Measurements from ENCODE around the gene BRD7. TPM values are rescaled to one million over a fixed set of nuclear protein-coding genes. Genes with fewer than 3 reads are reported as not detected.

The BRD7 gene
- total and polyA plus RNA-seq, 12 donors = 31.4 to 50.9 (median 42.7) TPM

DNA sequence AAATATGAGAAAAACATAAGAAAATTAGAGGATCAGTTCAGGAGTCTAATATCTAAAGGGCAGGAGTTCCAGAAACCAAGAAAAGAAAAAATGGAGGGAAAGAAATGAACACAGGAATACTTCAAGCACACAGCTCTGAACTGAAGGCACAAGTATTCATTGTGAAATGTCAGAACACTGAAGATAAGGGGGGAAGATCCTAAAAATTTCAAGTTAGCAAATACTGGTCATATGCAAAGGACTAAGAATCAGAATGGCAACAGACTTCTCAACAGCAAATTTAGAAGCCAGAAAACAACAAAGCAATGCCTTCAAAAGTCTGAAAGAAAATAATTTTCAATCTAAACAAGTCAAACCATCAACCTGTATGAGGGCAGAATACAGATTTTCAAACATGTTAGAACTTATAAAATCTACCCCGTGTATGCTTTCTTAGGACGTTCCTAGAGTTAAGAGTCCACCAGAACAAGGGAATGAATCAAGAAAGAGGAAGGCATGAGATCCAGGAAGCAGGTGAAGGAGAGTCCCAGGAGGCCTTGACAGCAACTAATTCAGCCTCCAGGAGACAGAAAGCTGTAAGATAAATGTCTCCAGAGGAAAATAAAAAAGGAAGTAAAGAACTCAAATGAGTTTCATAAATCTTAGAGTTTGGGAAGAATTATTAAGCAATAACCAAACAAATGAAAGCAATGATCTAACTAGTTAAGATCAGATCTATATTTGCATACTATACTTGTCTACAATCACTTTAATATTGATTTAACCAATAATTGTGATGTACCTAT lies 2.8 kb downstream of the BRD7 start:
- peaks cover 0 to 62% (median 18%) of the 10 kb centered on the region in 9 donors for H3K36me3 ChIP-seq
- H3K27ac ChIP-seq = peak overlapping the region in 1 of 10 donors; percentile 9
- no peaks in the 10 kb centered on the region for H3K9me3 ChIP-seq
- H3K27me3 ChIP-seq = no peaks in the 10 kb centered on the region
- H3K4me3 ChIP-seq = no peak overlapping the region
- peaks cover 15 to 52% (median 41%) of the 10 kb centered on the region in 9 donors for H3K4me1 ChIP-seq
- ATAC-seq (no peak), DNase-seq (no peak)
- intact Hi-C loops (cut with DNase I) = loop anchor here in 4 of 10 donors (5.0 to 10.0 kb wide), 5 partner anchors 154 to 439 kb away; partner anchors contain the start of gene CNEP1R1 (in 2 of the 4)
- 52 to 61% methylated on average over 2 of the region's 2 CpGs for WGBS, 2 donors
- TF ChIP-seq, protein P1, sequence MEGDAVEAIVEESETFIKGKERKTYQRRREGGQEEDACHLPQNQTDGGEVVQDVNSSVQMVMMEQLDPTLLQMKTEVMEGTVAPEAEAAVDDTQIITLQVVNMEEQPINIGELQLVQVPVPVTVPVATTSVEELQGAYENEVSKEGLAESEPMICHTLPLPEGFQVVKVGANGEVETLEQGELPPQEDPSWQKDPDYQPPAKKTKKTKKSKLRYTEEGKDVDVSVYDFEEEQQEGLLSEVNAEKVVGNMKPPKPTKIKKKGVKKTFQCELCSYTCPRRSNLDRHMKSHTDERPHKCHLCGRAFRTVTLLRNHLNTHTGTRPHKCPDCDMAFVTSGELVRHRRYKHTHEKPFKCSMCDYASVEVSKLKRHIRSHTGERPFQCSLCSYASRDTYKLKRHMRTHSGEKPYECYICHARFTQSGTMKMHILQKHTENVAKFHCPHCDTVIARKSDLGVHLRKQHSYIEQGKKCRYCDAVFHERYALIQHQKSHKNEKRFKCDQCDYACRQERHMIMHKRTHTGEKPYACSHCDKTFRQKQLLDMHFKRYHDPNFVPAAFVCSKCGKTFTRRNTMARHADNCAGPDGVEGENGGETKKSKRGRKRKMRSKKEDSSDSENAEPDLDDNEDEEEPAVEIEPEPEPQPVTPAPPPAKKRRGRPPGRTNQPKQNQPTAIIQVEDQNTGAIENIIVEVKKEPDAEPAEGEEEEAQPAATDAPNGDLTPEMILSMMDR (IDR thresholded peaks at IDR 0.05) = no peak

DNA sequence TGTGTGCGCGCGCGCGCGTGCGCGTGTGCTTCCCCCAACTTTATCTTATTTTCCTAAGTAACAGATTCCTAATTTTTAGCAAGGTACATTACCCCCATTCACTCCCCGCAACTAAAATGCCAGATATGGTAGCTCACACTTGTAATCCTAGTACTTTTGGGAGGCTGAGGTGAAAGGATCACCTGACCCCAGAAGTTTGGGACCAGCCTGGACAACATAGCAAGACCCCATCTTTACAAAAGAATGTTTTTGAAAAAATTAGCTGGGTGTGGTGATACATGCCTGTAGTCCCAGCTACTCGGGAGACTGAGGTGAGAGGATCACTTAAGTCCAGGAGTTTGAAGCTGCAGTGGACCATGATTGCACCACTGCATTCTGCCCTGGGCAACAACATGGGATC lies 5.1 kb downstream of the BRD7 start:
- H3K27ac ChIP-seq = no peak overlapping the region
- peaks cover 11 to 61% (median 49%) of the 10 kb centered on the region in 9 donors for H3K4me1 ChIP-seq
- no peak overlapping the region for H3K4me3 ChIP-seq
- H3K27me3 ChIP-seq = no peaks in the 10 kb centered on the region
- TF ChIP-seq, protein P1 (IDR thresholded peaks at IDR 0.05) = no peak
- intact Hi-C loops (cut with DNase I) = loop anchor here in 2 of 10 donors (10.0 kb wide), 2 partner anchors 339 to 441 kb away; partner anchors contain the start of gene CNEP1R1 (in 1 of the 2)
- no peaks in the 10 kb centered on the region for H3K9me3 ChIP-seq
- ATAC-seq (no peak), DNase-seq (no peak)
- H3K36me3 ChIP-seq = peaks cover 0 to 83% (median 18%) of the 10 kb centered on the region in 9 donors
- 82 to 91% methylated on average over 10 of the region's 10 CpGs for WGBS, 2 donors

DNA sequence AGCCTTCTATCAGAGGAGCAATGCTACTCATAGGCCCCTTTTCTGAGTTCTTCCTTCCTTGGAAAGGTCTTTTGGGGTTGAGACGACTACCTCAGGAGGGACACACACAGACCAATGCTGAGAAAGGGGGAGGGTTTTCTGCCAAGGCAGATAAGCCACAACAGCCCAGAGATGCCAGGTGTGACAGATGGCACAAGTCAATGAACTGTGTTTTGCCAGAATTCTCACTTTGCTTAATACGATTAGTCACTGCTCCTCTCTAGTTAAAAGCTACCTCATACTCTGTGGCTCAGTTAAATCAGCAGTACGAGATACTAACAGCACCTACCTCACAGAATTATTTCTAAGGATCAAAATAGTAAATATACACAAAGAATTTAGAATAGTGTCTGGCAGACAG lies 8.0 kb downstream of the BRD7 start:
- intact Hi-C loops (cut with DNase I) = loop anchor here in 2 of 10 donors (10.0 kb wide), 2 partner anchors 336 to 444 kb away; partner anchors contain the start of gene CNEP1R1 (in 1 of the 2)
- Histone ChIP-seq H3K27me3 (no peaks in the 10 kb centered on the region), H3K36me3 (peaks cover 0 to 88% (median 18%) of the 10 kb centered on the region in 9 donors), H3K27ac (peak overlapping the region in 2 of 10 donors; percentile 12 to 23), H3K4me3 (no peak overlapping the region), H3K4me1 (peaks cover 5 to 38% (median 27%) of the 10 kb centered on the region in 9 donors), H3K9me3 (no peaks in the 10 kb centered on the region)
- WGBS, 2 donors = 44 to 50% methylated on average over 3 of the region's 3 CpGs
- TF ChIP-seq, protein P1 (IDR thresholded peaks at IDR 0.05) = no peak
- DNase-seq = no peak
- peak in 1 of 8 donors; percentile 57 for ATAC-seq

DNA sequence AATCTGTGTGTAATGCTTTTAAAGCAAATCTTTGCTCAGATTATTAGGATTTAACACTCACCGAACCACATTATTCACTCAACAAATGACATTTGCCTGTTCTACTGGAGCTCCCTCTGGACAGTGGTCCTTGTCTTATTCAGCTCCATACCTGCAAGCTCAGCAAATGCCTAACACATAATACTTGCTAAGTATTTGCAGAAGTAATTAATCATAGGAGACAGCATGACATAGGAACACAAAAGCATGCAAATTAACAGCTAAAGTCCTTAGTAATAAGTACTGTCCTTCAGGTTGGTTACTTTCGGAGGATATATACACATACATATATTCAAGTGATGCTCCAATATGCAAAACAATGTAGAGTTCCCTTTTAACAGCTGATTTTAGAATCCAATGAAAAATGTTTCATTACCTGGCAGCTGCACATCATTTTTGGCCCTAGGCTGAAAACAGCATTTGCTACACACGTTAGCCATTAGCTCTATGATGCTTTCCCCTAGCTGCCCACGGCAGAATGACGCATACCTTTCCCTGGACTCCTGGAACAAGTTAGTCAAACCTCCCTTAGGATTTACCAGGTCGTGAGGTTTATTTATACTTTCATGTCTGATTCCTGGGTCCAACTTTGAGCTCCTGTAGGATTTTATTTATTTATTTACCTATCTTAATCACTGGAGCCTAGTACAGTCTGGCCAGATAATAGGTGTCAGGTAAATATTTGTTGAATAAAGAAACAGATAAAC lies 8.6 kb downstream of the BRD7 start:
- Histone ChIP-seq H3K4me3 (no peak overlapping the region), H3K27ac (peak overlapping the region in 1 of 10 donors; percentile 23), H3K9me3 (peaks cover 0 to 4% (median 0%) of the 10 kb centered on the region in 11 donors), H3K27me3 (no peaks in the 10 kb centered on the region), H3K36me3 (peaks cover 0 to 85% (median 14%) of the 10 kb centered on the region in 9 donors), H3K4me1 (peaks cover 5 to 32% (median 21%) of the 10 kb centered on the region in 9 donors)
- WGBS, 2 donors = 64 to 65% methylated on average over 6 of the region's 6 CpGs
- peak in 2 of 8 donors; percentile 52 to 60 for ATAC-seq
- TF ChIP-seq, protein P1 (IDR thresholded peaks at IDR 0.05) = no peak
- intact Hi-C loops (cut with DNase I) = loop anchor here in 2 of 10 donors (10.0 kb wide), 2 partner anchors 335 to 445 kb away; partner anchors contain the start of gene CNEP1R1 (in 1 of the 2)
- no peak for DNase-seq

Measured in heart right ventricle (tissue), 16 donors.